ENCODE results near the gene ZNF587B.
"Not testable (repeated sequence)": the region's sequence is repeated elsewhere in the genome, so short reads cannot be mapped to it uniquely, and the experiment has no call there.

ZNF587B gene

GRCh38 chr19:57830071-57830602, at the start of gene ZNF587B:
ZNF587B (plus strand) TSS chr19:57830299; CDS start chr19:57830529, 230 bp downstream.
- DNase-seq, result no peak

GRCh38 chr19:57786286-57786685, 43.8 kb upstream of the ZNF587B start:
- DNase-seq, result no peak

DNA sequence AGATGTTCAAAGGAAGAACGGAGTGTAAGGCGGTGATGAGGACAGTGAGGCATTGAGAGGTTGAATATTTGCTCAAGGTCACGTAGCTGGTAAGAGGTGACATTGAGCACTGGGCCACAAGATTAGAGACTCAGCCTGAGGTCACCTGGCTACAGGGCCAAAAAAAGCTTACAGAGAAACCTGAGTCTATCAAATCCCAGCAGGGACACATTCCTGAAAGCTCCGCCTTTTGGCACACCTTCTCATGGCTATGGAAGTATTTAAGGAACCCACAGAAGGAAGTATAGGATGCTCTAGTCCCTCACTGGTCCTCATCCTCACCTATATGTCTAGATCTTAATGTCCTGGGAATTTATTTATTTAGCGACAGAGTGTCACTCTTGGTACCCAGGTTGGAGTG, 43.2 kb upstream of the ZNF587B start:
- no peak for DNase-seq

- no peak for DNase-seq
These were observed 41.9 kb upstream of the ZNF587B start for GRCh38 chr19:57788114-57788692.

GRCh38 chr19:57789288-57789687, 40.8 kb upstream of the ZNF587B start:
- no peak for DNase-seq

GRCh38 chr19:57796580-57796979, 33.5 kb upstream of the ZNF587B start:
- DNase-seq, result not testable (repeated sequence)

- no peak for DNase-seq
These were observed 29.4 kb upstream of the ZNF587B start for GRCh38 chr19:57800696-57801095.

GRCh38 chr19:57802269-57802668, 27.8 kb upstream of the ZNF587B start:
- no peak for DNase-seq

GRCh38 chr19:57803265-57803593, 26.9 kb upstream of the ZNF587B start:
- no peak for DNase-seq

DNA sequence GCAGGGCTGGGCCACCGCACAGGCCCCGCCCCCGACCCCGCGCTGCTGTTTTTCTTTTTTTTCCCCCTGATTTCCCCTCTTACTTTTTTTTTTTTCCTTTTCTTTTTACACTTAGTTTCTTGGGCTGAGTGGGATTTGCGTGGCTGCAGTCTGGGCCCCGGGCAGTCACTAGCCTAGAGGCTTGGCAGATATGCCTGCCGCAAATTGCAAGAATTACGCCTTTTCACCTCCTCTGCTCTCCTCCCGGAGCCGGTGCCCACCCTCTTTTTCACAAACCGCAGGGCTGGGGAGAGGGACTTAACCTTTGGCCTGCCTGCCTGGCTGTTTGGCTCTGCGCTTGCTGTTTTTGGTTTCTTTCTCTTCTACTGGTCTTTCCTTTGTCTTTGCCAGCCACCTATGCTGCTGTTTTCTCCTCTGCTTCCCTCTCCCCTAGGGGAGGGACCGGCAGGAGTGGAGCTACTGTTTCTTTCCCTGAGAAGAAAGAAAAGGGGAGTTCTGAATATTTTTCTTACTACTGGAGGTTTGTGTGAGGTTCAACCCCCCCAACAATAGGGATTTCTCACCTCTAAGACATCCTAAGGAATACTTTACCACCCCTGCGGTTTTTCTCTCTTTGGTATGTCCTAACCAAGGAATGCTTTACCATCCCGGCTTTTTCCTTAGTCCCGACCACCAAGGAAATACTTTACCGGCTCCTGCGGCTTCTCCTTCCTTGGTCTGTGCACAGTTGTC, 26.3 kb upstream of the ZNF587B start:
- DNase-seq, result no peak

- DNase-seq, result no peak
These were observed 22.6 kb upstream of the ZNF587B start for GRCh38 chr19:57807541-57807940.

DNA sequence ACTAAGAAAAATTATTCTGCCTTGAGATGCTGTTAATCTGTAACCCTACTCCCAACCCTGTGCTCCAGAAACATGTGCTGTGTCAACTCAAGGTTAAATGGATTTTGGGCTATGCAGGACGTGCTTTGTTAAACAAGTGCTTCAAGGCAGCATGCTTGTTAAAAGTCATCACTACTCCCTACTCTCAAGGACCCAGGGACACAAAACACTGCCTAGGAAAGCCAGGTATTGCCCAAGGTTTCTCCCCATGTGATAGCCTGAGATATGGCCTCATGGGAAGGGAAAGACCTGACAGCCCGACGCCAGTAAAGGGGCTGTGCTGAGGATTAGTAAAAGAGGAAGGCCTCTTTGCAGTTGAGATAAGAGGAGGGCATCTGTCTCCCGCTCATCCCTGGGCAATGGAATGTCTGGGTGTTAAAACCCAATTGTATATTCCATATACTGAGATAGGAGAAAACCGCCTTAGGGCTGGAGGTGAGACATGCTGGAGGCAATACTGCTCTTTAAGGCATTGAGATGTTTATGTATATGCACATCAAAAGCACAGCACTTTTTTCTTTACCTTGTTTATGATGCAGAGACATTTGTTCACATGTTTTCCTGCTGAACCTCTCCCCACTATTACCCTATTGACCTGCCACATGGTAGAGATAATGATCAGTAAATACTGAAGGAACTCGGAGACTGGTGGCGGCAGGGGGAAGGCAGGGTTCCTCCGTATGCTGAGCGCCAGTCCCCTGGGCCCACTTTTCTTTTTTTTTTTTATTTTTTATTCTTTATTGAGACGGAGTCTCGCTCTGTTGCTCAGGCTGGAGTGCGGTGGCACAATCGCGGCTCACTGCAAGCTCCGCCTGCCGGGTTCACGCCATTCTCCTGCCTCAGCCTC, 19.4 kb upstream of the ZNF587B start:
- DNase-seq, result not testable (repeated sequence)

GRCh38 chr19:57812226-57812625, 17.9 kb upstream of the ZNF587B start:
- no peak for DNase-seq

GRCh38 chr19:57812975-57813820, 16.9 kb upstream of the ZNF587B start:
- not testable (repeated sequence) for DNase-seq

DNA sequence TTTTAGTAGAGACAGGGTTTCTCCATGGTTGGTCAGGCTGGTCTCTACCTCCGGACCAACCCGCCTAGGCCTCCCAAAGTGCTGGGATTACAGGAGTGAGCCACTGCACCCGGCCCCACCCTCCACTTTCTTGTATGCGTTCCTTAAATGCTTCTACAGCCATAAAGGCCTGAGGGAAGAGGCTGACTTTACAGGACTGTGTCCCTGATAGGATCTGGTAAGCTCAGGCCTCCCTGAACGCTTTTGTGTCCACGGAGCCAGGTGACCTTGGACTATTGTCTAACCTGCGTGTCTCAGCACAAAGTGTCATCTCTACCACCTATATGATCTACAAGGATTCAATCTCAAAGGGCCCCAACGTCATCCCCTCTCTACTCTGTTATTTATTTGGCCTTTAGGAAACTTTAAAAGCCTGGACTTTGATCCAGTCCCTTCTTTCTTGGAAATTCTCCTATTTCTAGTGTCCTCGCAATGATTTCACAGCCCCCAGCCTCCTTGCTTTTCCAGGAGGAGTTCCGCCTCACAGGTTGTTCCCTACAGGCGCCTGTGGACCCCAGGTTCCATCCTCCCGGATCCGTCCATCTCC, 16.1 kb upstream of the ZNF587B start:
- DNase-seq, result no peak

GRCh38 chr19:57814505-57815246, 15.4 kb upstream of the ZNF587B start, which contains the start of gene ZNF552:
ZNF552 (minus strand) TSS chr19:57814913; CDS start chr19:57814743, 170 bp downstream.
- peak; percentile 64 for DNase-seq

- no peak for DNase-seq
These were observed 14.6 kb upstream of the ZNF587B start for GRCh38 chr19:57815247-57816075.

DNA sequence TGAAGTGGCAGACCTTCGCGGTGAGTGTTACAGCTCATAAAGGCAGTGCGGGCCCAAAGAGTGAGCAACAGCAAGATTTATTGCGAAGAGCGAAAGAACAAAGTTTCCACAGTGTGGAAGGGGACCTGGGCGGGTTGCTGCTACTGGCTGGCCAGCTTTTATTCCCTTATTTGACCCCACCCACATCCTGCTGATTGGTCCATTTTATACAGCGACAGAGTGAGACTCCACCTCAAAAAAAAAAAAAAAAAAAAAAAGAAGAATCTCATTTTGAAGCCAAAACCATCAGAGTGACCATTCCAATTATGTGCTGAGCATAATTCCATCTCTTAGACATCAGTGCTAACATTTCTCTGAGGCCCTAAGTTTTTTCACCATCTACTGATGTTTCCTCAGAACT, 13.4 kb upstream of the ZNF587B start:
- no peak for DNase-seq

GRCh38 chr19:57817976-57818375, 12.1 kb upstream of the ZNF587B start:
- no peak for DNase-seq

- DNase-seq, result no peak
These were observed 11.7 kb upstream of the ZNF587B start for GRCh38 chr19:57818378-57818777.
